DMS153 treated with DMSO at 0.1 percent for 48 hours (cell line): ENCODE measurements around the gene THADA.

Experiments
- DNase-seq: peaks from one replicate; lab custom pipeline; 2025; ENCODE audit not compliant: unreplicated experiment; lab: John Stamatoyannopoulos, UW

Gene THADA

DNA sequence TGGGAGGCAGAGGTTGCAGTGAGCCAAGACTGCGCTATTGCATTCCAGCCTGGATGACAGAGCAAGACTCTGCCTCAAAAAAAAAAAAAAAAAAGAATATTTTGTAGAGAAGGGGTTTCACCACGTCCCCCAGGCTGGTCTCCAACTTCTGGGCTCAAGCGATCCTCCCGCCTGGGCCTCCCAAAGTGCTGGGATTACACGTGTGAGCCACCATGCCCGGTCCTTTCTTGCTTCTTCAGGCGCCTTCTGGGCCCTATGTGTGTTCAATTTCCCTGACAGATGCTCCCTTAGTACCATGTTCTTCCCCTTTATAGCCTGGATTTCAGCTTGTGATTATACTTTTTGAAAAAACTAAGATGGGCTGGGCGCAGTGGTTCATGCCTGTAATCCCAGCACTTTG is 379.2 kb downstream of the THADA start:
- DNase-seq: no peak

DNA sequence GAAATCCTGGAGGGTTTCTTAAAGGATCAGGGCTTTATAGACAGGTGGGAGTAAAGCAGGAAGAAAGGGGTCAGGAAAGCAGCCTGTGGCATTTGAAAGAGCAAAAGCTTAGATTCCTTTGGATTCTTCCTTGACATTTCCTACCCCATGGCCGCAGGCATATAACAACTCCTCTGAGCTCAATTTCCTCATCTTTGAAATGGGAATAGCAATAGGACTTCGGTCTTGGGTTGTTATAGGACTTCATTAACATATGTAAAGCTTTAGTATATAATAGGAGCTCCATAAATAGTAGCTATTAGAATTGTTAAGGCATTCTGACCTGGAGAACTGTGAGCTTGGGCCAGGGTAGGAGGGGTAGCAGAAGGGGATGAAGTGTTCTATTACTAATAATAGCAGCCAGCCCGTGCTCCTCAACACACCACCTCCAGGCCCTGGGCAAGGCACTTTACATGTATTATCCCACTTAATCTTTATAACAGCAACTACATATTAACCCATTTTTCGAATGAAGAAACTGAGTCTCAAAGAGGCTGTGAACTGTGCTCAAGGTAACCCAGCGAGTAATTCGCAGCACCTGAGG is 380.1 kb downstream of the THADA start:
- no peak for DNase-seq

DNA sequence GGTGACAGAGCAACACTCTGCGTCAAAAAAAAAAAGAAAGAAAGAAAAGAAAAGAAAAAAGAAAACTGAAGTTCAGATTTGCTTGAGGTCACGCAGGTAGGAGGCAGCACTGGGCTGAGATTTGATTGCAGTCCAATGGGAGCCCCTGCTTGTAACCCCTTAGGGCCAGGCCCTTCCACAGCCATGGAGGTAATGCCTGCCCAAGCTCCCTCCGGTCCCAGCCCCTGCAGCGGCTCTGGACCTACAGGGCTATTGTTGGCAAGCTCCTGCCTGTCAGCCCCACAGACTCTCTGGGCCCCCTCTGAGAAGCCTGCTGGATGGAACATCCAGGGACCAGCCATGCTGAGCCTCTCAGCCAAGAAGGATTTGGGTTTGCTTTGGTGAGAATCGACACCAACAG is 381.6 kb downstream of the THADA start:
- no peak for DNase-seq

DNA sequence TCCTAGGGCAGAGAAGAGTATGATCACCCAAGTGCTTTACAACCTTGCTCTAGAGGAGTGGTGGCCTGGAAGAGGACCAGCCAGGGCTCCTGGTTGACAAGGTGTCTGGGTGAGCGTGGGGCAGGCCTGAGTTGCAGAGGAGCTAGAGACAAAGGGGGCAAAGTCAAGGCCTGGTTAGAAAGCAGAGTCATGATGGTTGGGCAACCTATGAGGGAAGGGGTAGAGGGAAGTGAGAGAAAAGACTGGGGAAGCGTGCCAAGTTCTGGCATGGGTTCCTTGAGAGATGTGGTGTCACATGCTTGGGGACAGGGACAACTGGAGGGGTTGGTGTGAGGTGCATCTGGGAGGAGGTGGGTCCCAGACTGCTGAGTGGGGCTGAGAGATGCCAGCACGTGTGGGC is 382.9 kb downstream of the THADA start:
- no peak for DNase-seq

DNA sequence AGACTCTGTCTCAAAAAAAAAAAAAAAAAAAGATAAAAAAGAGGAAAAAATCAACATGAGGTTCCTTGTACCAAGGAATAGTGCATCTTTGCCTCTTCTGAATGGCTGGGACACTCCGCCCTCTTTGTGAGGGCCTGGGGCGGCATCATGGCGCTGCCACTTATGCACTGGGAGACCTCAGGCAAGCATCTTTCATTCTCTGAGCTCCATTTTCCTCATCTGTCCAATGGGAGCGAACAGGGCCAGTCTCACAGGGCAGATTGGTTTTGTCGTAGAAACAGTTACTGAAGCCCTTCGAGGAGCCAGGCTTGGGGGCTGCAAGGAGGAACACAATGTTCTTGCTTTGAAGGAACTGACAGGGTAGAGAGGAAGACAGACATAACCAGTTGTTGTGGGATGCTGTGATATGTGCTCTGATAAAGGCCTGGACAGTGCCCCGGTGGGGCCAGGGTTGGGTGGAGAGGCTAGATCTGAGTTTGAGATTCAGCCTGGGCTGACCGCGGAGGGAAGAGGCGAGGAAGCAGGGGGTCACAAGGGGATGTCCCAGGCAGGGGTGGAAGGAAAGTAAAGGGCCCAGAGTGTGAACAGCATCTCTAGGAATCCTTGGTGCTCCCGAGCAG is 383.5 kb downstream of the THADA start:
- no peak for DNase-seq

DNA sequence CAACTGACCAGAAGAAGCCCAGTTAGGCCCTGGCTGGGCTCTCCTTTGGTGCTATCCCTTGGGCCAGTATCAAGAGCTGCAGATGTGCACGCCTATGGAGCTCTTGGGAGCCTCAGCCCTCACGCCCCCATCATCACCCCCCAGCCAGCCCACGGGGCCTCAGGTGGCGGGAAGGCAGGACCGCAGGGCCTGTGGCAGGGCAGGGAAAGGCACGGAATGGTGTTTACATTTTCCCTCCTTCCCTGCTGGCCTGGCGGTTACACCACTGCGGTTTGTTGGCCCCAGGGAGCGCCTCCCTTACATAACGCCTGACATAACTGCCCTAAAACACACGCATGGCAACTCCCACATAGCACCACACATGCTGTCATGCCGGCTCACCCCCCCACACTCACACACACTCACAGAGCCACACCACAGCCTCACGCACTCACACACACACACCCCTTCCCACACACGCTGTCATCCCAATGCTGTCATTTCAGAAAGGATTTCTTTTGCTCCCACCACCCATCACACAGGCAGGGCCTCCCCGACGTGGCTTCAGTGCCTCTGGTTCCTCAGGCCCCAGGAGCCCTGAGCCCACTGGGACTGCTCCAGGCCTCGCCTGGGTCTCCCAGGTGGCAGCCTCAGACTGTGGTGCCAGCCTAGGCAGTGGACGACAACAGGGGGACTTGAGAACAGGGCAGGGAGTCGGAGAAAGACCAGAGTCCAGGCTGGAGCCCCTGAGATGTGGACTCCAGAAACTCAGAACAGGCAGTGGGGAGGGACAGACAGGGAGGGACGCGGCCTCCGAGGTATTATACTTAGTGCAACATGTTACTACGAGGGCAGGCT is 385.2 kb downstream of the THADA start:
- no peak for DNase-seq

DNA sequence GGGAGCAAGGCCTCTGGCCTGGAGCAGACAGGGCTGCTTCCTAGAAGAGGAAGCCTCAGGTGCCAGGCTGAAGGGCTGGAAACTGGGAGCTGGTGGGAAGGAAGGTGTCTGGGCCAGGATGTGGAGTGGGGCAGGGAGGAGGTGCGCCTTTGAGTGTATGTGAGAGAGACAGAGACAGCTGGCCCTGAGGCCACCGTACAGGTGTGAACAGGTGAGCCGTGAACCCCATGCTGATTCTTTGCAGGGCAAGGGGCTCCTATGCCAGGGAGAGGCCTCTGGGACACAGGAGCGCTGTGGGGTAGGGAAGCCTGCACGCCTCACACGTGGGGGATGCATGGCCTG is 385.7 kb downstream of the THADA start:
- DNase-seq: no peak

DNA sequence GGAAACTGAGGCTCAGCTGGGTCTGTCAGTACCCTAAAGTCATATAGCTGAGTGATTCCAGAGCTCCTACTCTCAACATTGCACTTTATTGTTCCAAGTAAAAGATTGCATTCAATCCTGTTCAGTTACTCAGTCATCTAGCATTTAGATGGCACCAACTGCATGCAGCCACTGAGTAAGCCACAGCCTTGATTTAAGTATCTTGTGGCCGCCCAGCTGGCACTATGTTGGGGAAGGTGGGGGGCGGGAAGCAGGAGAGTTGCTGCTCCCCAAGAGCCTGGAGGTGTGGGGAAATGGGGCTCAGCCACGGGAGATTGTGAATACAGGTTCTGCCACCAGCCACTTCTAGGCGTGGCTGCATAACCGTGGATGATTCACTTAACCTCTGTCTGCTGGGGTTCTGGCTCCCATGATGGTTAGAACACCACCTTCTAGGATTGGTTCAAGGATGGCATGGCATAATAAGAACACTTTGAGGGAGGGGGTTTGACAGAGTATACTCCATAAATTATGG is 386.6 kb downstream of the THADA start:
- no peak for DNase-seq

DNA sequence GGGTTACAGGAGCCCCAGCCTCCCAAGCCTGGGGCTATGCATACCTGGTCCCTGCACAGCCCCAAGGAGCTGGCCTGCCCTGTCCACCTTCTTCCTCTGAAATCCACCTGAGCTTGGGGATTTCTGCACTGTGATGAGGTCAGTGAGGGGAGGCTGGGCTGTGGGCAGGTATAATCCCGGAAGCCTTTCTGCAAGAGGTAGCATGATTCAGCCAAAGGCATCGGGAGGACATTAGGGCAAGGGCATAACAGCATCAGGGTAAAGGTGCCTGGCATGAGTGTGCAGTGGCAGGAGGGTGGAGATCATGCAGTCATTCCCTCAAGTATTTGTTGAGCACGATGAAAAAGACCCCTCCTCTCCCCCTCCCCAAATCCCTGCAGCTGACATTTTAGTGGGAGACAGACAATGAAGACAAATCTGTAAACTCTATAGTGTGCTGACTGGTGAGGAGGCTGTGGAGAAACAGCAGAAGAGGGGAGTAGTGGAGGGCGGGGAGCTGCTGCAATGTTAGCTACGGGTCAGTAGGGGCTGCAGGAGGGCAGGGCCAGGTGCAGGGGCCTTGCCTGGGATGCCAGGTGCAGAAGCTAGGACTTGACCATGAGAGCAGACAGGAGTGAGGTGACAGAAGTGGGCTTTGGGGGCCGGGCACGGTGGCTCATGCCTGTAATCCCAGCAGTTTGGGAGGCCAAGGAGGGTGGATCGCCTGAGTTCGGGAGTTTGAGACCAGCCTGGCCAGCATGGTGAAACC is 388.1 kb downstream of the THADA start:
- DNase-seq: no peak

DNA sequence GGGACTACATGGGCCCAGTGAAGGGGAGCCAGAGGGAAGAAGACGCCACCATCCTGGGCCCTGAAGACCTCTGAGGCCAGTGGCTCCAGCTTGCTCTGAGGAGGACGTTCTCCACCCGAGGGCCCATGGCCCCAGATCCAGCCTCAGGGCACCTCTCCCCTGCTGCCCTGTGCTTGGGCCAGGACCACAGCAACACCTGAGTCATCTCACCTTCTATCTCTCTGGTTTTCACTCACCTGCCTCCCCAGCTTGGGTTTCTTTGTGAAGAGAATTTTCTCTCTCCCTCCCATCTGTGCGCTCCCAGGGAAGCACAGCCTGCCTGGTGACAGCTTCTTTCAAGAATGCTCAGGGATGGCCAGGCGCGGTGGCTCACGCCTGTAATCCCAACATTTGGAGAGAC is 389.2 kb downstream of the THADA start:
- DNase-seq: no peak

DNA sequence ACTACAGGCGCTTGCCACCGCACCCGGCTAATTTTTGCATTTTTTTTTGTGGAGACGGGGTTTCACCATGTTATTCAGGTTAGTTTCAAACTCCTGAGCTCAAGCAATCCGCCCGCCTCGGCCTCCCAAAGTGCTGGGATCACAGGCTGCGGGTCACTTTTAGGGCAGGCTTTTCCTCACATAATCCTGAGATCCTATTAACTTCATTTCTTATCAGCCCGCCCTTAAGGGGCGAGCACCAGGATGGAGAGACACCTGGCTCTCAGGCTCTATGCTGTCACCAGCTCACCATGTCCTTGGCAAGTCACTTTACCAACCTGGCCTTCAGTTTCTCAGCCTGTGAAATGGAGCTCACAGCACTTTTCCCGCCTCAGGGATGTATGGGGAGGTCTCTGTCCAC is 392.5 kb downstream of the THADA start:
- no peak for DNase-seq

DNA sequence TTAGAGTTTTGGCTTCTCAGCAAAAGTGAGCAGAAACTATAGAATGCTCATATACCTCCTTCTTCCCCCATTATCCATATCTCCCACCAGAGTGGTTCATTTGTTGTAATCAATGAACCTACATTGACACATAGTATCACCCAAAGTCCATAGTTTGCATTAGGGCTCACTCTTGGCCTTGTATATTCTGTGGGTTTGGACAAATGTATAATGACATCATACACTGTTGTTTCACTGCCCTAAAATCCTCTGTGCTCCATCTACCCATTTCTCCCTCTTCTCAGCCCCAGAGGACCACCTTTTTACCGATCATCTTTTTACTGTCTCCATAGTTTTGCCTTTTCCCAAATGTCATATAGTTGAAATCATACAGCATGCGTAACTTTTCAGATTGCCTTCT is 393.5 kb downstream of the THADA start:
- DNase-seq: no peak

DNA sequence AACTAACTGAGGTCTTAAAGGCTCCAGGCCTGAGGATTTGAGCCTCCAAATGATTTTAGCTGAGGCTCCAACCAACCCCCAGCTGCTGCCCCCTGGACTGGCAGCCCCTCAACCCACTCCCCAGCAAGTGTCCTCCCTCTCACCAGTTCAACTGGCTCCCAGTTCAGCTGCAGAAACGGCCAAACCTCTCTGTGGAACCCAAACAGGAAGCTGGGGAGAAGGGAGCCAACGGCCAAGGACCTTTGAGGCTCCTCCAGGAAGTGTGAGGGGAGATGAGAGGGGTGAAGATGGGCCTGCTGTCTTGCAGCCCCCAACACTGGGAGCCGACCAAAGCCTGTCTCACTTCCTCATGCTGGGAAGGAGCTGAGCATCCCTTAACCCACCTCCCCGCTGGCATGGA is 394.3 kb downstream of the THADA start:
- DNase-seq: no peak

DNA sequence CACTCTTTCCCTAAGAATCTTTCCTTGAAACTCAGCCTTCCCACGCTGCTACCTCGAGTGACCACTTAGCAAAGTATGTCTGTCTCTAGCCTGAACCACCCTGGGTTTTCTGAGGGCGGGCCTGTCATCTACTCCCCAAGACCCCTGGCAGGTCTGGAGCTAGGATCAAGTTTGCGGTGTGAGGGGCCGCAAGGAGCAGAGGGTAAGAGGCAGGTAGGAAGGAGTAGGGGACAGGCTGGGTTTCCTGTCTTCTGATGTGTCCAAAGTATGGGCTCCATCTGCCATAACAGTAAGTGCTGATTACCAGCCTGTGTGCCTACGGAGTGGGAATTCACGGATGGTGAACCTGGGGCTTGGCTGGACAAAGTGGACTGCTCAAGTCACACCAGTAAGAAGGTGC is 394.8 kb downstream of the THADA start:
- DNase-seq: no peak

DNA sequence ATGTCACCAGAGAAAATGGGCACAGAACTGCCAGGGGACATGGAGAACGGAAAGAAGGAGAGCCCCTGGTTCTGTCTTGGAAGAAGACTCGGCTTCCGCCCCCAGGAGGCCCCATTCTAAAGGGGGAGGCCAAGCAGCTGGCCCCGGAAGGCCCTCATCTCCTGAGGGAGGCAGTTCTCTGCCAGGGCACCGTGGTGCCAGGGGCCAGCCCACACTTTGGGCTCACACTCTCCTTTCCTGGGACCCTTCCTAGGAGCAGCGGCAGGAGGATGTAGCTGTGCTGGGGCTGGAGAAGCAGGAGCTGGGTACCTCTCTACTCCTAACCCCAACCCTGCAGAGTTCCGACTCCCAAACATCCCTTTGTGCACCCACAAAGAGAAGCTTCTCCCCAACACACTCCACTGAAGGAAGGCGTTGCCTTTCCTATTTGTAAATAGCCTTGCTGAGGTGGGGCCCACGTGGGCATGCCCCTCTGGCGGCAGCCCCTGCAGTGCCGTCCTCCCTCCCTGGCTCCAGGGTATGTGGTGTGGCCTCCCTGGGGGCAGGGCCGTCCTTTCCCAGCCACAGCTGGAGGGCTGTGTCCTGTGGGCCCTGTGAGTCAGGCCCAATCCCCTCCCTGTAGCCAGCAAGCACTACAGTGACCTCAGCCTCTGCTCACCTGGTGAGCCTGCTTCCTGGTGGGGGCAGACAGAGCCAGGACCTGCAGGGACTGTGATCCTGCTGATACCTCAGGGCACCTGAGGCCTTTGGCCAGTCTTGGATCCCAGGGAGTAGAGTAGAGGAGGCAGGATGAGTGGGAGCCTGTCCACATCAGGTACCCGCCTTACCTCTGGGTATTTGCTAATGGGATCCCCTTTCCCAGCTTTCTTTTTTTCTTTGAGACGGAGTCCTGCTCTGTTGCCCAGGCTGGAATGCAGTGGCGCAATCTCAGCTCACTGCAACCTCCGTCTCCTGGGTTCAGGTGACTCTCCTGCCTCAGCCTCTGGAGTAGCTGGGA is 396.0 kb downstream of the THADA start:
- no peak for DNase-seq

DNA sequence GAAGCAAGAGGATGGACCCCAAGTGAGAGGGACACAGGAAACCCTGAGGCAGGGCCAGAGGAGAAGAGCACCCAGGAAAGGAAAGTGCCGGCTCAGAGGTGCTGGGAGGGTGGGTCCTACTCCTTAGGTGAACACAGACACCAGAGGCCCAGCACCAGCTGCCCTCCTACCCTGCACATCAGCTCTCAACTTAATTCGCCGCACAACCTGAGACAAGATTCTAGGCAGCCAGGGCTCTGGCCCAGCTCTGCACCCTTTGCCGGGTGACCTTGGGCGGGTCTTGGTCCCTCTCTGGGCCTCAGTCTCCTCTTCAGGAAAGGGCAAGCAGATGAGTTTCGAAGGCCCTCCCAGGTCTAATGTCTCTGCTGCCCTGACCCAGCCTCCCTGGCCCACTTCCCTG is 397.6 kb downstream of the THADA start:
- no peak for DNase-seq

DNA sequence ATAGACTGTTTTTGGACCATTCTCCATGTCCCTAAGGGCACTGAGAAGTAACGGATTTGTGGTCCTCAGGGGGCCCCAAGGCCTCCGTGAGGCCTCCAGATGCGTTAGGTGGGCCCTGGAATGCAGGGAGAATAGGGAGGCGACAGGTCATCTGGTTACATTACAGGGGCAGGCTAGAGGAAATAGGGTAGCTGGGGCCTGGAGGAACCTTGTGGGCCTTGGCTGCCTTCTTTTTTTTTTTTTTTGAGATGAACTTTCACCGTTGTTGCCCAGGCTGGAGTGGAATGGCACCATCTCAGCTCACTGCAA is 398.3 kb downstream of the THADA start:
- DNase-seq: no peak

DNA sequence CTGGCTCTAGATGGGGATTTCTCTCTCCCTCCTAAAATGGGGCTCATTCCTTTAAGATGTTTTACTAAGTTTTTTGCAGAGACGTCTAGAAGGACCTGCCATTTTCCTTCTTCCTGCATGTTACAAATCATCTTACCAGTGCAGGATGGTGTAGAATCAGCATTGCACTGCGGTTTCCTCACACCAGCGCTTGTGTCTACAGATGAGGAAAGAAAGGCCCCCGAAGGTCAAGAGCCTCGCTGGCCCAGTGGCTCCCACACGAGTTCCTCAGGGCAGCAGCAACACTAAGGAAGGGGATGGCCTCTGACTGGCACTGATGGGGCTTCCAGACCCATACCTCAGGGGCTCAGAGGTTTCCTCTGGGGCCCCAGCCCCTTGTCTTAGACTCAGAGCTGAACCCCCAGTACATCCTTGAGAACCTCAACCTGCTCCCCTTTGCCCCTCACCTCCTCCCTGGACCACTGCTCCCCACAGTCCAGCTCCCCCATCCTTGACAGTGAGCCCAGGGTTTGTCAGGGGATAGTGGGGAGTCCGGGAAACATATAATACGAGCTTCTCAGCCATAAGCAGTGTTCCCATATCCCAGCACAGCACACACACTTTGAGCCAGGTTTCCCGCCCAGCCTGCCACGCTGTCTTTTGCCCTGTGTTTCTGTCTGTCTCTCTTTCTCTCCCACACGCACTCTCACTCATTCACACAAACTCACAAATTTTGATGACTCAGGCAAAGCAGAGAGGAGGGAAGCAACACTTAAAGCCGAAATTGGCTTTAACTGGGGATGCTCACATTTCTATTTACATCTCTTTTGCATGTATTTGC is 398.9 kb downstream of the THADA start:
- DNase-seq: no peak

DNA sequence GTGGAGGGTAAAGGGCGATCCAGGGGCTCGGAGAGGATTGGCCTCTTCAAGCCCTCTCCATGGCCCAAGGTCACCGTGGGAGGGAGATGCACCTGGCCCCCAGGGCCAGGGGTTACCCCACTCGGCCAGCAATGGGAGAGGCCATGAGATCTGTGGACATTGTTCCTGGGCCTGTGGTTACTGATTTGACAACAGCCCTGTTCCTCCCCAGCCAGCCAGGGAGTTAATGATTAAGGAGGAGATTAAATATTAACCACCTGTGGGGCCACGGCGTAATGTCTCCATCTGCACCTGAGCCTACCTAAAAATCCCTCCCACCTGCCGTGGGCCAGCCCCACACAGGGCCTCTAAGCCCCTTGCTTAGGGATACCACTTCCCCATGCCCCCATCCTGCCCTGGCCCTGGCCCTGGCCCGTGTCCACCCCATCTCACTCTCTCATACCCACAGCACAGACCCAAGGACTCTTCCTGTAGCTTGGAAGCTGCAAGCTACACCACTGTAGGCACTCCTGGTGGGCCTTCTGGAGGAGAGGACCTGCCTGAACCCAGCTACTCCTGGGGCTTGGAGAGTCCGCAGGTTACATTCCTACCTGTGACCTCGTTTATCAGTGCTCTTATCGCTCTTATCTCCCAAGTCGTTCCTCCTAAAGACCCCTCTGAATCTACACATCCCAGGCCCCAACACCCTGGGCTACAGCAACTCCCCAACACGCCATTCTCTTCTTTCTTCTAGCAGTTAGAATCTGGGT is 401.5 kb downstream of the THADA start:
- no peak for DNase-seq
